ENCODE measurements around the gene ELFN1. TPM values are rescaled to one million over a fixed set of nuclear protein-coding genes. Genes with fewer than 3 reads are reported as not detected.

ELFN1 gene
- total and polyA plus RNA-seq, 9 of the 15 experiments (the other 6 are each of a cell fraction or from before 2014, with no cell fraction given): 0.04 to 0.64 (median 0.18) TPM; not detected in 2

- no peak for TF ChIP-seq ZBTB40 (IDR thresholded peaks at IDR 0.05)
- TF ChIP-seq ZBTB40 (CRISPR knock-in tag; IDR thresholded peaks at IDR 0.05): no peak
- TF ChIP-seq RUNX1 (IDR thresholded peaks at IDR 0.05; ENCODE audit: low read depth): no peak
- TF ChIP-seq ZZZ3 (IDR thresholded peaks at IDR 0.05): no peak
- TF ChIP-seq RHOXF2B (CRISPR knock-in tag; conservative IDR thresholded peaks at IDR 0.05): no peak
- no peak for TF ChIP-seq KAT2B (IDR thresholded peaks at IDR 0.05; ENCODE audit: low read depth, low read length)
- no peak for TF ChIP-seq ZNF316 (IDR thresholded peaks at IDR 0.05)
- no peak for TF ChIP-seq TSC22D4 (tag; IDR thresholded peaks at IDR 0.05)
- no peak for TF ChIP-seq BRF2 (IDR thresholded peaks at IDR 0.05; ENCODE audit: borderline replicate concordance, insufficient read depth, insufficient read length)
- TF ChIP-seq LARP7 (IDR thresholded peaks at IDR 0.05): no peak
- TF ChIP-seq ZNF583 (CRISPR knock-in tag; IDR thresholded peaks at IDR 0.05): no peak
- TF ChIP-seq TCF15 (CRISPR knock-in tag; IDR thresholded peaks at IDR 0.05): no peak
- no peak for TF ChIP-seq ZNF707 (CRISPR knock-in tag; conservative IDR thresholded peaks at IDR 0.05)
- TF ChIP-seq TSHZ1 (CRISPR knock-in tag; IDR thresholded peaks at IDR 0.05): no peak
Observed at GRCh38 chr7:1677206-1678080, 7.4 kb downstream of the ELFN1 start (continued).
